ENCODE results near the gene CLCNKA.

CLCNKA gene

DNA sequence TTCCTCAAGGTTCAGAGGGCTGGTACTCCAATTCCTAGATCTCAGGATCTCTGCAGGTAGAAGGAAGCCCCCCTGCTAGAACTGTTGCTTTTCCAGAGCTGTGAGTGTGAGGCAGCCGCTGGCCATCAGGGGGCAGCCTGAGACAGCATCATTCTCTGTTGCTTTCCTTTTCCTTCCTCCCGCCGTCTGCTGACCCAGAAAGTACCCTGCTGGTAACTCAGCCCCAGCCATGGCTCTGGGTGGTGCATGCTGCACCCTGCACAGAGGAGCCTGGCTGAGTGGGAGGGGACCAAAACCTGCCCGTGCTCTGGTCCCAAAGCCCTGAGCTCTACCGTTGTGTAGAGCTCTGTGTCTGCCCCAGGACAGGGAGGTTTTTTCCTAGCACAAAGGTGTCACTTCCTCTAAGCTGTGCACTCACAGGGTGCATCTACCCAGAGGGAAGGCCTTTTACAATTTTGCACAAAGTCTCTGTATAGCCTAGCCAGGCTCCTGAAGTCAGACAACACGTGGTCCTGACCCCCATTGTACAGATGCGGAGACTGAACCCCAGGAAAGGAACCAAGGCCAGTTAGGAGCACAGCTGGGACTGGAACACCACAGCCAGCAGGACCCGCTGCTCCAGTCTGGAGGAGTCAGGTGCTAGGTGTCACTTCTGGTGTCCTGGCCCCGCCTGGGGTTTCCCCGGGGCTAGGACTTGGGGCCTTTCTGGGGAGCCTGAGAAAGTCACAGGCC lies 57.3 kb downstream of the CLCNKA start:
- H3K27me3 ChIP-seq (ENCODE audit: control insufficient read depth, insufficient read depth, low read length) = no peaks in the 10 kb centered on the region
- no peak overlapping the region for H3K4me3 ChIP-seq (ENCODE audit: low read depth, low read length)
- H3K4me1 ChIP-seq = no peaks in the 10 kb centered on the region
- no peaks in the 10 kb centered on the region for H3K36me3 ChIP-seq (ENCODE audit: control insufficient read depth, insufficient read depth, low read length)
- H3K9me3 ChIP-seq (ENCODE audit: control insufficient read depth, low read length) = no peaks in the 10 kb centered on the region
- no peak overlapping the region for H3K9ac ChIP-seq
- peak overlapping the region; percentile 48 for H3K4me2 ChIP-seq (ENCODE audit: low read length)
- no peak overlapping the region for H3K27ac ChIP-seq
- TF ChIP-seq, protein P1, sequence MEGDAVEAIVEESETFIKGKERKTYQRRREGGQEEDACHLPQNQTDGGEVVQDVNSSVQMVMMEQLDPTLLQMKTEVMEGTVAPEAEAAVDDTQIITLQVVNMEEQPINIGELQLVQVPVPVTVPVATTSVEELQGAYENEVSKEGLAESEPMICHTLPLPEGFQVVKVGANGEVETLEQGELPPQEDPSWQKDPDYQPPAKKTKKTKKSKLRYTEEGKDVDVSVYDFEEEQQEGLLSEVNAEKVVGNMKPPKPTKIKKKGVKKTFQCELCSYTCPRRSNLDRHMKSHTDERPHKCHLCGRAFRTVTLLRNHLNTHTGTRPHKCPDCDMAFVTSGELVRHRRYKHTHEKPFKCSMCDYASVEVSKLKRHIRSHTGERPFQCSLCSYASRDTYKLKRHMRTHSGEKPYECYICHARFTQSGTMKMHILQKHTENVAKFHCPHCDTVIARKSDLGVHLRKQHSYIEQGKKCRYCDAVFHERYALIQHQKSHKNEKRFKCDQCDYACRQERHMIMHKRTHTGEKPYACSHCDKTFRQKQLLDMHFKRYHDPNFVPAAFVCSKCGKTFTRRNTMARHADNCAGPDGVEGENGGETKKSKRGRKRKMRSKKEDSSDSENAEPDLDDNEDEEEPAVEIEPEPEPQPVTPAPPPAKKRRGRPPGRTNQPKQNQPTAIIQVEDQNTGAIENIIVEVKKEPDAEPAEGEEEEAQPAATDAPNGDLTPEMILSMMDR (IDR thresholded peaks at IDR 0.05) = peak; percentile 66
- H3K79me2 ChIP-seq = no peaks in the 10 kb centered on the region
- H2AFZ ChIP-seq = peak overlapping the region; percentile 56

DNA sequence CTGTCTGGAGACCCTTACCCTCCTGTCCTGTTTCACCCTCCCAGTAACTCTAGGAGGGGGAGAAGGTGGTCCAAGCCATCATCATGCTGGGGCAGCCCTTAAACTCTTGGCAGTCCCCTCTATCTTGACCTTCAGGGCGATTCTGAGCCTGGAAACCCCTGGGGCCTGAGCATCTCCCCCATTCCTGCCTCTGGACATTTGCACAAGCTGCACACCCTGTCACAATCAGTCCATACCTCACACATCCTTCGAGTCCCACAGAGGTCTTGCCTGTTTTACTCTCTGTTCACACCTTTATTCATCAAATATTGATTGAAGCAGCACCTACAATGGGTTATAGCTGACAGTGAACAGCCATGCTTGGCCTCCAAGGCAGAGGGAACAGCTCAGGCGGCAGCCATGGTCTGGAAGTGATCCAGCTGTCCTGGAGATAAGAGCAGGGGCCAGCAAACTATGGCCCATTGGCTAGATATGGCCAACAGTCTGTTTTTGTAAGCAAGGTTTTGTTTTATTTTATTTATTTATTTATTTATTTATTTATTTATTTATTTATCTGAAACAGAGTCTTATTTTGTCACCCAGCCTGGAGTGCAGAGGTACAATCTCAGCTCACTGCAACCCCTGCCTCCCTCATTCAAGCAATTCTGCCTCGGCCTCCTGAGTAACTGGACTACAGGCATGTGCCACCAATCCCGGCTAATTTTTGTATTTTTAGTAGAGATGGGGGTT lies 58.8 kb downstream of the CLCNKA start:
- Histone ChIP-seq H3K79me2 (no peaks in the 10 kb centered on the region), H3K9me3 (ENCODE audit: control insufficient read depth, low read length) (no peaks in the 10 kb centered on the region)

DNA sequence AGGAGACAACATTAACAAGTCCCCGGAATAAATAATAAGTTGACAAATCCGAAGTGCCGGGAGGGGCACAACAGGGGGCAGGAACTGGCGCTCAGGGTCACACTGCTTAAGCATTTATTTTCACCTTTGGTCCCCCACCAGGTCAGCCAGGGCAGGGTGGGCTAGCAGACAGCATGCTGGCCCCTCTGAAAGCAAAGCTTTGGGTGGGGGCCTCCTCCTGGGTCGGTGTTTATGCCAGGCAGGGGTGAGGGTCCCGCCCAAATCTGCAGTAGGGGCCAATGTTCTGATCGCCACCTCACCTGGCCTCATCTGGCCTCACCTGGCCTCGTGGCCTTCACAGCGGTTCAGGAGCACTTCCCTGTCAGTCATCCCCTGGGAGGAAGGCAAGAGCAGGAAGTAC lies 59.8 kb downstream of the CLCNKA start:
- Histone ChIP-seq H3K27me3 (ENCODE audit: control insufficient read depth, insufficient read depth, low read length) (no peaks in the 10 kb centered on the region), H3K4me1 (no peaks in the 10 kb centered on the region), H3K4me3 (ENCODE audit: low read depth, low read length) (no peak overlapping the region), H3K9me3 (ENCODE audit: control insufficient read depth, low read length) (no peaks in the 10 kb centered on the region), H3K79me2 (no peaks in the 10 kb centered on the region), H2AFZ (no peak overlapping the region), H3K27ac (no peak overlapping the region), H3K36me3 (ENCODE audit: control insufficient read depth, insufficient read depth, low read length) (no peaks in the 10 kb centered on the region), H3K4me2 (ENCODE audit: low read length) (no peak overlapping the region), H3K9ac (no peak overlapping the region)
- TF ChIP-seq, protein P1 (IDR thresholded peaks at IDR 0.05) = no peak

More for the DNA sequence above, 58.8 kb downstream of the CLCNKA start:
- Histone ChIP-seq H2AFZ (no peak overlapping the region), H3K36me3 (ENCODE audit: control insufficient read depth, insufficient read depth, low read length) (no peaks in the 10 kb centered on the region), H3K4me2 (ENCODE audit: low read length) (no peak overlapping the region), H3K4me3 (ENCODE audit: low read depth, low read length) (no peak overlapping the region), H3K27me3 (ENCODE audit: control insufficient read depth, insufficient read depth, low read length) (no peaks in the 10 kb centered on the region), H3K4me1 (no peaks in the 10 kb centered on the region), H3K9ac (no peak overlapping the region), H3K27ac (no peak overlapping the region)
- TF ChIP-seq, protein P1 (IDR thresholded peaks at IDR 0.05) = no peak

DNA sequence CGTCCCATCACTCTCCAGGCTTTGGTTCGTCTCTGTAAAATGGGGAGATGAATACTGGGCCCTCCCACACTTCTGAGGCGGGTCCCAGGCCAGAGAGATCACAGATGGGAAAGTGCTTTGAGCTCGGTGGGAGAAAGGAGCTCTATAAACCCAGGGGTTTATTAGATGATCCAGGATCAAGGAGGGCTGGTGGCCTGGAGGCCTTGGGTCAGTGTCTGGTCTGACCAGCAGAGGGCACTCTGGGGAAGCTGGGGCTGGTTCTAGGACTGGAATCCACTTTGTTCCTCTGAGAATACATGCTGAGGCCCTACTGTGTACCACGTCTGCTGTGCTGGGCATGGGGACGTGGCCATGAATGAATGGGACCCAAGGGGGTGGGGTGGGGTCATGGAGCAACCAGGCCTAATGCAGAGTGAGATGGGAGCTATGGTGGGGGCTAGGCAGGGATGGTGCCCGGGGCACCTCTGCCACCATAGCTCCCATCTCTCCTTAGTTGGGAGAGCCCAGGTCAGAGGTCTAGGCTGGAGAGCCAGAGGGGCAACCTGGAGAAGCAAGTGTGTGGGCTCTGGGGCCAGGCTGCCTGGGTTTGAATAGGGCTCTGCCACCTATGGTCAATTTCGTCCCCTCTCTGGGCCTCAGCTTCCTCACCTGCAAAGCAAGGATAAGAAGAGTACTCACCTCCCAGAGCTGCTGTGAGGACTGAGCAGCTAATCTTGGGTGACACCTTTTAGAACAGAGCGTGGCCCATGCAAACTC lies 60.6 kb downstream of the CLCNKA start:
- no peaks in the 10 kb centered on the region for H3K36me3 ChIP-seq (ENCODE audit: control insufficient read depth, insufficient read depth, low read length)
- H3K27me3 ChIP-seq (ENCODE audit: control insufficient read depth, insufficient read depth, low read length) = no peaks in the 10 kb centered on the region
- H3K4me1 ChIP-seq = no peaks in the 10 kb centered on the region
- no peak overlapping the region for H3K4me3 ChIP-seq (ENCODE audit: low read depth, low read length)
- no peak overlapping the region for H3K27ac ChIP-seq
- H2AFZ ChIP-seq = no peak overlapping the region
- no peak overlapping the region for H3K9ac ChIP-seq
- no peaks in the 10 kb centered on the region for H3K9me3 ChIP-seq (ENCODE audit: control insufficient read depth, low read length)
- TF ChIP-seq, protein P1 (IDR thresholded peaks at IDR 0.05) = peak; percentile 68
- no peaks in the 10 kb centered on the region for H3K79me2 ChIP-seq
- H3K4me2 ChIP-seq (ENCODE audit: low read length) = no peak overlapping the region

Data from parathyroid adenoma (tissue), 2 donors.